Activated CD8-positive, alpha-beta T cell treated with anti-CD3 and anti-CD28 coated beads, Interleukin-2, amount 10 ng/mL, durations not matched to agents 7 days and 5 days (primary cell): ENCODE data around the gene CDK18. TPM values are rescaled to one million over a fixed set of nuclear protein-coding genes. Genes with fewer than 3 reads are reported as not detected.
A peak's percentile ranks its signal among the peaks of the same experiment; 100 is the strongest.

ENCODE experiments used
- ATAC-seq: fragments of 150-1000 bp; cut with Tn5 transposase; one replicate; pipeline ENCODE4 v1.10.0; 2021; ENCODE audit warnings: moderate library complexity
- CTCF ChIA-PET: fragments of 350-600 bp; sonication (Branson Sonifier 250); formaldehyde crosslinking; loops from one replicate; lab custom pipeline; 2021; ENCODE audit warnings: antibody characterized with exemption; lab: Charles Lee
- POLR2A ChIA-PET: fragments of 350-600 bp; sonication (Branson Sonifier 250); formaldehyde crosslinking; loops from one replicate; lab custom pipeline; 2021; ENCODE audit warnings: antibody characterized with exemption; lab: Charles Lee
- DNase-seq: peaks from one replicate; pipeline ENCODE4 v3.0.0-alpha.2; 2020
- H3K27ac Mint-ChIP-seq: one replicate; pipeline ENCODE4 v1.8.0; 2021; ENCODE audit warnings: mild to moderate bottlenecking, mixed read lengths
- H3K27me3 Mint-ChIP-seq: one replicate; pipeline ENCODE4 v1.8.0; 2021; ENCODE audit warnings: low read depth, mixed read lengths
- H3K36me3 Mint-ChIP-seq: one replicate; pipeline ENCODE4 v1.8.0; 2021; ENCODE audit warnings: low read depth, mixed read lengths
- H3K4me1 Mint-ChIP-seq: one replicate; pipeline ENCODE4 v1.8.0; 2021; ENCODE audit warnings: low read depth, mixed read lengths
- H3K4me3 Mint-ChIP-seq: one replicate; pipeline ENCODE4 v1.8.0; 2021; ENCODE audit warnings: mild to moderate bottlenecking, mixed read lengths
- H3K9me3 Mint-ChIP-seq: one replicate; pipeline ENCODE4 v1.8.0; 2022; ENCODE audit warnings: mixed read lengths; ENCODE audit not compliant: insufficient read depth
- total RNA-seq, 2 experiments: library from RNA; stranded (reverse); gene quantifications; one replicate each; pipeline ENCODE4 v1.2.3, GENCODE V29; 2021

Gene CDK18
- total RNA-seq, 2 experiments from 2014 or later, result 4.5 to 6.0 TPM

GRCh38 chr1:205534444-205534985 is 30.0 kb downstream of the CDK18 start:
- DNase-seq, result no peak
- Mint-ChIP-seq H3K36me3 (no peaks in the 10 kb centered on the region), H3K27me3 (peaks cover 3% of the 10 kb centered on the region), H3K27ac (no peak overlapping the region), H3K9me3 (no peaks in the 10 kb centered on the region), H3K4me3 (no peak overlapping the region), H3K4me1 (peaks cover 12% of the 10 kb centered on the region)
- ChIA-PET CTCF (interaction anchor here (1.0 to 1.4 kb wide), 4 partner anchors 48 to 124 kb away, joined by 3 to 6 read pairs (median 4); no protein-coding TSS in a partner anchor), POLR2A (no interaction called here)
- ATAC-seq, result no peak

GRCh38 chr1:205535096-205535495 is 30.6 kb downstream of the CDK18 start:
- DNase-seq (no peak), ATAC-seq (no peak)
- Mint-ChIP-seq H3K27me3 (peaks cover 3% of the 10 kb centered on the region), H3K27ac (no peak overlapping the region), H3K9me3 (no peaks in the 10 kb centered on the region), H3K4me1 (peaks cover 11% of the 10 kb centered on the region), H3K4me3 (no peak overlapping the region), H3K36me3 (no peaks in the 10 kb centered on the region)
- ChIA-PET CTCF (interaction anchor here (0.6 to 1.4 kb wide), 6 partner anchors 10 to 174 kb away, joined by 3 to 6 read pairs (median 4); no protein-coding TSS in a partner anchor), POLR2A (no interaction called here)

GRCh38 chr1:205535866-205536758 is 31.6 kb downstream of the CDK18 start:
- Mint-ChIP-seq H3K9me3 (no peaks in the 10 kb centered on the region), H3K4me1 (peaks cover 11% of the 10 kb centered on the region), H3K36me3 (no peaks in the 10 kb centered on the region), H3K27me3 (peaks cover 5% of the 10 kb centered on the region), H3K4me3 (no peak overlapping the region), H3K27ac (no peak overlapping the region)
- POLR2A ChIA-PET, result no interaction called here
- no peak for ATAC-seq
- no peak for DNase-seq
- CTCF ChIA-PET, result interaction anchor here (0.7 to 2.6 kb wide), 6 partner anchors 11 to 182 kb away, joined by 3 to 11 read pairs (median 4); no protein-coding TSS in a partner anchor

GRCh38 chr1:205536759-205537361 is 32.4 kb downstream of the CDK18 start:
- Mint-ChIP-seq H3K27ac (no peak overlapping the region), H3K4me1 (peaks cover 11% of the 10 kb centered on the region), H3K36me3 (no peaks in the 10 kb centered on the region), H3K9me3 (no peaks in the 10 kb centered on the region), H3K27me3 (peaks cover 13% of the 10 kb centered on the region), H3K4me3 (no peak overlapping the region)
- DNase-seq (no peak), ATAC-seq (no peak)
- ChIA-PET POLR2A (no interaction called here), CTCF (interaction anchor here (1.3 to 2.6 kb wide), 4 partner anchors 46 to 183 kb away, joined by 3 to 11 read pairs (median 4); no protein-coding TSS in a partner anchor)

GRCh38 chr1:205537386-205538018 is 33.0 kb downstream of the CDK18 start:
- H3K9me3 Mint-ChIP-seq, result no peaks in the 10 kb centered on the region

GRCh38 chr1:205538235-205538840 is 33.9 kb downstream of the CDK18 start:
- ChIA-PET POLR2A (interaction anchor here (0.5 kb wide), 1 partner anchor 207 kb away, joined by 4 read pairs; no protein-coding TSS in a partner anchor), CTCF (interaction anchor here (1.2 to 2.6 kb wide), 5 partner anchors 9 to 120 kb away, joined by 3 to 11 read pairs (median 5); no protein-coding TSS in a partner anchor)
- DNase-seq (no peak), ATAC-seq (no peak)
- Mint-ChIP-seq H3K9me3 (no peaks in the 10 kb centered on the region), H3K27ac (no peak overlapping the region), H3K4me3 (no peak overlapping the region), H3K4me1 (peaks cover 11% of the 10 kb centered on the region), H3K36me3 (no peaks in the 10 kb centered on the region), H3K27me3 (peaks cover 17% of the 10 kb centered on the region)

More at GRCh38 chr1:205537386-205538018, 33.0 kb downstream of the CDK18 start:
- ATAC-seq, result no peak
- no peak for DNase-seq
- H3K27ac Mint-ChIP-seq, result no peak overlapping the region
- peaks cover 11% of the 10 kb centered on the region for H3K4me1 Mint-ChIP-seq
- ChIA-PET CTCF (interaction anchor here (1.2 to 2.6 kb wide), 6 partner anchors 8 to 183 kb away, joined by 3 to 11 read pairs (median 4); no protein-coding TSS in a partner anchor), POLR2A (no interaction called here)
- H3K27me3 Mint-ChIP-seq, result peaks cover 17% of the 10 kb centered on the region
- no peak overlapping the region for H3K4me3 Mint-ChIP-seq
- no peaks in the 10 kb centered on the region for H3K36me3 Mint-ChIP-seq

- ATAC-seq (no peak), DNase-seq (no peak)
- Mint-ChIP-seq H3K9me3 (no peaks in the 10 kb centered on the region), H3K36me3 (no peaks in the 10 kb centered on the region), H3K27me3 (peaks cover 34% of the 10 kb centered on the region), H3K4me3 (no peak overlapping the region), H3K27ac (no peak overlapping the region), H3K4me1 (peaks cover 20% of the 10 kb centered on the region)
- ChIA-PET POLR2A (interaction anchor here (0.6 kb wide), 1 partner anchor 10 kb away, joined by 3 read pairs; no protein-coding TSS in a partner anchor), CTCF (interaction anchor here (0.9 to 3.9 kb wide), 4 partner anchors 16 to 187 kb away, joined by 3 to 29 read pairs (median 4); no protein-coding TSS in a partner anchor)
These were observed 36.9 kb downstream of the CDK18 start for GRCh38 chr1:205541161-205541886.

GRCh38 chr1:205542367-205542766 is 37.9 kb downstream of the CDK18 start:
- DNase-seq (no peak), ATAC-seq (no peak)
- Mint-ChIP-seq H3K27ac (no peak overlapping the region), H3K36me3 (no peaks in the 10 kb centered on the region), H3K4me3 (no peak overlapping the region), H3K27me3 (peaks cover 34% of the 10 kb centered on the region), H3K4me1 (peaks cover 10% of the 10 kb centered on the region), H3K9me3 (no peaks in the 10 kb centered on the region)
- ChIA-PET CTCF (interaction anchor here (0.7 to 3.9 kb wide), 4 partner anchors 18 to 118 kb away, joined by 4 to 29 read pairs (median 8); no protein-coding TSS in a partner anchor), POLR2A (no interaction called here)

GRCh38 chr1:205543351-205544301 is 39.2 kb downstream of the CDK18 start:
- Mint-ChIP-seq H3K36me3 (no peaks in the 10 kb centered on the region), H3K27me3 (peaks cover 39% of the 10 kb centered on the region), H3K4me1 (peaks cover 10% of the 10 kb centered on the region), H3K27ac (no peak overlapping the region), H3K4me3 (no peak overlapping the region), H3K9me3 (no peaks in the 10 kb centered on the region)
- ChIA-PET POLR2A (interaction anchor here (0.6 kb wide), 1 partner anchor 236 kb away, joined by 3 read pairs; no protein-coding TSS in a partner anchor), CTCF (interaction anchor here (0.7 to 3.9 kb wide), 9 partner anchors 17 to 189 kb away, joined by 3 to 29 read pairs (median 3); partner anchors contain the start of gene ELK4)
- ATAC-seq (peak; percentile 30), DNase-seq (peak; percentile 31)
